Stimulated activated naive CD8-positive, alpha-beta T cell treated with anti-CD3 and anti-CD28 coated beads, Interleukin-15, Interleukin-2, amounts not matched to agents 100 ng/mL and 50 ng/mL, for 24 hours (primary cell): Measurements from ENCODE around the gene NEUROD1.

Source experiments
- H3K27ac Mint-ChIP-seq: one replicate; pipeline ENCODE4 v1.8.0; 2021; ENCODE audit warnings: mild to moderate bottlenecking, mixed read lengths
- H3K27me3 Mint-ChIP-seq: one replicate; pipeline ENCODE4 v1.8.0; 2021; ENCODE audit warnings: mixed read lengths
- H3K36me3 Mint-ChIP-seq: one replicate; pipeline ENCODE4 v1.8.0; 2021; ENCODE audit warnings: low read depth, mixed read lengths
- H3K4me1 Mint-ChIP-seq: one replicate; pipeline ENCODE4 v1.8.0; 2021; ENCODE audit warnings: low read depth, mixed read lengths
- H3K4me3 Mint-ChIP-seq: one replicate; pipeline ENCODE4 v1.8.0; 2021; ENCODE audit warnings: mild to moderate bottlenecking, mixed read lengths
- H3K9me3 Mint-ChIP-seq: one replicate; pipeline ENCODE4 v1.8.0; 2021; ENCODE audit warnings: mixed read lengths

NEUROD1 gene

GRCh38 chr2:181632733-181633401, 47.5 kb downstream of the NEUROD1 start:
- no peak overlapping the region for H3K4me3 Mint-ChIP-seq
- no peaks in the 10 kb centered on the region for H3K4me1 Mint-ChIP-seq

GRCh38 chr2:181628590-181629585, 51.4 kb downstream of the NEUROD1 start:
- Mint-ChIP-seq H3K27ac (no peak overlapping the region), H3K4me1 (no peaks in the 10 kb centered on the region), H3K27me3 (peaks cover 16% of the 10 kb centered on the region), H3K36me3 (no peaks in the 10 kb centered on the region), H3K4me3 (no peak overlapping the region), H3K9me3 (no peaks in the 10 kb centered on the region)

More at GRCh38 chr2:181632733-181633401, 47.5 kb downstream of the NEUROD1 start:
- Mint-ChIP-seq H3K27ac (no peak overlapping the region), H3K27me3 (peaks cover 6% of the 10 kb centered on the region), H3K36me3 (no peaks in the 10 kb centered on the region), H3K9me3 (no peaks in the 10 kb centered on the region)

DNA sequence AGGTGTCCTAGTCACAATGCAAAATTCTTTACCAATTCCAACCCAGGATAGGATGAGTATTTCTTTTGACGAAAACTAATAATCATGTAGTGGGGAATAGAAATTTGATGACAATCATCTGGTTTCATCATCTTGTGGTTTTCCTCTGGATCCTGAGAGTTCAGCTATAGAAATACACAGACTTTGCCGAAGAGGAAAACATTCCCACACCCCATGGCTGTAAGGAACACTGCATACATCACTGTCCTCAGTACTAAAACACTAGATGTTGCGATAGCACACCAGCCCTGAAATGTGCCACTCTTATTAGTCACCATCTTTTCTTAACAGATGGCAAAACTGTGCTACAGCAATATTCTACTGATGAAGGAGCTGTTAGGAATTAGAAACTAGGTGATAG, 52.8 kb downstream of the NEUROD1 start:
- H3K9me3 Mint-ChIP-seq, result no peaks in the 10 kb centered on the region
- H3K27ac Mint-ChIP-seq, result no peak overlapping the region
- no peaks in the 10 kb centered on the region for H3K4me1 Mint-ChIP-seq
- H3K27me3 Mint-ChIP-seq, result peaks cover 17% of the 10 kb centered on the region
- no peak overlapping the region for H3K4me3 Mint-ChIP-seq
- H3K36me3 Mint-ChIP-seq, result no peaks in the 10 kb centered on the region

DNA sequence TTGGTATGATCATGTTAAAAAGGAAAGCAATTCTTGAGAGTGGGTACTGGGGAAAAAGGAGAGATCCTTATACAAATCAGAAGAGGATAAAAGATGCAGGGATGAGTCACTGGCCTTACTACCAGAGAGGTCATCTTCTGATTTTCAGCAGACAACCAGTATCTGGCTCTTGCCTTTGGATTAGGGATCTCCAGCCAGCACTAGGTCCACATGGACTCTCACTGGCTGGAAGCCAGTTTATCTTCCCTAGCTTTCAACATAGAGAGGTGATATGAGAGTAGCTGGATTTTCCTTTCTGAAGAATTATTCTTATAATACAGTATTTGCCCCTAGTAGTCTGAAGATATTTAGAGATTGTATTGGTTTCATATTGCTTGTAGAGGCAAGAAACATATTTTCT, 53.6 kb downstream of the NEUROD1 start:
- Mint-ChIP-seq H3K9me3 (no peaks in the 10 kb centered on the region), H3K4me1 (no peaks in the 10 kb centered on the region), H3K27me3 (peaks cover 17% of the 10 kb centered on the region), H3K27ac (no peak overlapping the region), H3K36me3 (no peaks in the 10 kb centered on the region), H3K4me3 (no peak overlapping the region)
